K562 (cell line): ENCODE results near the gene TTC4. TPM values are rescaled to one million over a fixed set of nuclear protein-coding genes. Genes with fewer than 3 reads are reported as not detected.

Source experiments
- ATAC-seq: fragments of 200-7000 bp; cut with Tn5 transposase; 3 replicates; pipeline ENCODE4 v1.9.1; 2020; ENCODE audit warnings: moderate library complexity
- BruUV-seq: library from RNA; stranded (reverse); fragments of 400-500 nt; replicated peaks from 2 replicates; lab custom pipeline; 2021; lab: Mats Ljungman, UMichigan
- CTCF ChIA-PET: fragments of 300-600 bp; formaldehyde crosslinking; extraction: SDS; loops from one replicate; lab custom pipeline; 2021; ENCODE audit warnings: low intra/inter-chr PET ratio; lab: Yijun Ruan, JAX
- POLR2A ChIA-PET: fragments of 300-600, 350-650 bp; sonication (Branson Sonifier 250); formaldehyde crosslinking; extraction: SDS; loops from one replicate; lab custom pipeline; 2021; ENCODE audit warnings: antibody characterized with exemption, inconsistent platforms; lab: Yijun Ruan, JAX
- DNase-seq, 4 experiments: peaks; one replicate each; pipeline versions ENCODE4 v3.0.0 to v3.0.0-alpha.2; 2011 to 2018; ENCODE audit warnings: low spot score in 3 of 4, mixed read lengths in 3 of 4; ENCODE audit errors: extremely low read depth in 1 of 4
- FAIRE-seq: peaks from 2 replicates; lab custom pipeline; 2011; peaks lifted over from hg19 to GRCh38; lab: Jason Lieb, UNC
- H2AFZ ChIP-seq: 2 replicates; pipeline ENCODE4 v1.6.0; 2011; ENCODE audit warnings: low read depth, low read length, control low read depth, inconsistent platforms
- H3K27ac ChIP-seq: fragments of 200-600 bp; 3 replicates; pipeline ENCODE4 v1.8.0; 2011; ENCODE audit warnings: low read depth, mild to moderate bottlenecking, control low read depth, inconsistent platforms, low read length, moderate library complexity, mixed read lengths; ENCODE audit errors: extremely low read depth
- H3K27me3 ChIP-seq, 2 experiments: fragments of 300-600 bp in 1 of 2; 2 replicates in 1 of 2; 3 replicates in 1 of 2; pipeline versions ENCODE4 v1.6.0 to v1.8.0; 2011; ENCODE audit warnings: inconsistent platforms in 2 of 2, low read length in 2 of 2, mild to moderate bottlenecking in 1 of 2, mixed read lengths in 1 of 2, moderate library complexity in 1 of 2; ENCODE audit not compliant: control insufficient read depth in 2 of 2, insufficient read depth in 2 of 2
- H3K36me3 ChIP-seq: fragments of 300-600 bp; 3 replicates; pipeline ENCODE4 v1.8.0; 2011; ENCODE audit warnings: mild to moderate bottlenecking, low read length, inconsistent platforms; ENCODE audit not compliant: control insufficient read depth, insufficient read depth
- H3K4me1 ChIP-seq, 2 experiments: fragments of 200-600 bp in 1 of 2; replicated peaks in 1 of 2; 2 replicates in 1 of 2; 3 replicates in 1 of 2; pipeline versions ENCODE4 v1.5.1 to v1.8.0; 2011; ENCODE audit warnings: inconsistent platforms in 2 of 2, low read length in 2 of 2, mild to moderate bottlenecking in 1 of 2, mixed read lengths in 1 of 2, moderate library complexity in 1 of 2; ENCODE audit not compliant: control insufficient read depth in 2 of 2, insufficient read depth in 2 of 2
- H3K4me2 ChIP-seq: 2 replicates; pipeline ENCODE4 v1.6.1; 2011; ENCODE audit warnings: low read length, control low read depth, inconsistent platforms, mixed read lengths; ENCODE audit not compliant: insufficient read depth
- H3K4me3 ChIP-seq: fragments of 200-600 bp; sonication (generic), shearing (Covaris generic); 2 replicates; pipeline ENCODE4 v1.5.1; 2016; ENCODE audit warnings: control low read depth, inconsistent platforms
- H3K79me2 ChIP-seq: fragments of 200-600 bp; 3 replicates; pipeline ENCODE4 v1.8.0; 2011; ENCODE audit warnings: low read length, inconsistent platforms; ENCODE audit not compliant: control insufficient read depth, insufficient read depth
- H3K9ac ChIP-seq, 2 experiments: 2 replicates each; pipeline versions ENCODE4 v1.6.0 to v1.6.1; 2011; ENCODE audit warnings: low read depth in 2 of 2, low read length in 2 of 2, control low read depth in 1 of 2, inconsistent platforms in 1 of 2, mild to moderate bottlenecking in 1 of 2, mixed read lengths in 1 of 2; ENCODE audit not compliant: insufficient read depth in 1 of 2
- H3K9me1 ChIP-seq: one replicate; pipeline ENCODE4 v1.6.0; 2011; ENCODE audit warnings: inconsistent platforms, mild to moderate bottlenecking, low read length, moderate library complexity; ENCODE audit not compliant: control insufficient read depth, insufficient read depth
- H3K9me3 ChIP-seq: replicated peaks from 2 replicates; pipeline ENCODE4 v1.5.1; 2011; ENCODE audit warnings: low read depth, low read length, inconsistent platforms; ENCODE audit not compliant: control insufficient read depth, insufficient read depth
- H4K20me1 ChIP-seq: replicated peaks from 2 replicates; pipeline ENCODE4 v1.6.1; 2011; ENCODE audit warnings: low read length, inconsistent platforms, mixed read lengths; ENCODE audit not compliant: control insufficient read depth, insufficient read depth
- ARID4B ChIP-seq: sonication (generic); formaldehyde crosslinking; IDR thresholded peaks from 2 replicates; pipeline ENCODE4 v1.8.0; 2022; ENCODE audit warnings: mild to moderate bottlenecking, missing genetic modification reagents
- CGGBP1 ChIP-seq: fragments of 250-450 bp; sonication (Bioruptor Pico); IDR thresholded peaks from 2 replicates; pipeline ENCODE4 v1.9.0; 2021; ENCODE audit warnings: mild to moderate bottlenecking
- JUN ChIP-seq, 2 experiments: sonication (generic) in 1 of 2; formaldehyde crosslinking in 1 of 2; IDR thresholded peaks; 2 replicates each; pipeline versions ENCODE4 v1.6.1 to v1.8.0; 2012 to 2022; ENCODE audit warnings: borderline replicate concordance in 2 of 2, mild to moderate bottlenecking in 2 of 2, improper control_type of control experiment in 1 of 2, low read depth in 1 of 2, low read length in 1 of 2, missing genetic modification reagents in 1 of 2
- MBD1 ChIP-seq: fragments of 250-450 bp; sonication (Bioruptor Pico); IDR thresholded peaks from 2 replicates; pipeline ENCODE4 v1.8.0; 2022; ENCODE audit warnings: inconsistent platforms
- NFYB ChIP-seq: IDR thresholded peaks from 2 replicates; pipeline ENCODE4 v1.6.1; 2011; ENCODE audit warnings: mild to moderate bottlenecking, moderate library complexity; ENCODE audit not compliant: insufficient read length; ENCODE audit errors: extremely low read depth
- POLR3G ChIP-seq: IDR thresholded peaks from 2 replicates; pipeline ENCODE4 v1.6.1; 2011; ENCODE audit not compliant: insufficient read length, insufficient replicate concordance; ENCODE audit errors: extremely low read depth
- RNF2 ChIP-seq: sonication (generic); IDR thresholded peaks from 2 replicates; pipeline ENCODE4 v1.6.1; 2016
- SIN3B ChIP-seq: fragments of 450-650 bp; IDR thresholded peaks from 2 replicates; pipeline ENCODE4 v1.6.1; 2017; ENCODE audit warnings: low read depth, mild to moderate bottlenecking, moderate library complexity
- SMARCC2 ChIP-seq: fragments of 450-650 bp; IDR thresholded peaks from 2 replicates; pipeline ENCODE4 v1.6.1; 2017; ENCODE audit warnings: antibody characterized with exemption, moderate library complexity, mild to moderate bottlenecking, low read depth
- TFAM ChIP-seq: fragments of 250-450 bp; sonication (Bioruptor Pico); conservative IDR thresholded peaks from 2 replicates; pipeline ENCODE4 v1.5.0; 2021; ENCODE audit warnings: mild to moderate bottlenecking, moderate library complexity
- THAP7 ChIP-seq: fragments of 250-450 bp; sonication (Bioruptor Pico); IDR thresholded peaks from 2 replicates; pipeline ENCODE4 v1.5.0; 2021
- ZNF512 ChIP-seq: IDR thresholded peaks from 2 replicates; pipeline ENCODE4 v1.6.1; 2016; ENCODE audit warnings: missing genetic modification characterization, missing compliant biosample characterization
- WGBS: fragments of 100-300 bp; shearing (Covaris generic); methylation state at CpG from one replicate; pipeline ENCODE4 v1.1.6; 2016; ENCODE audit warnings: low coverage, mixed read lengths; ENCODE audit not compliant: insufficient coverage; ENCODE audit errors: missing lambda C conversion rate; 5-methylcytosine and 5-hydroxymethylcytosine counted together
- in situ Hi-C: fragments of 300-500 bp; cut with MboI; formaldehyde crosslinking; loops from 4 replicates; pipeline ENCODE4 v1.15.0; 2018; ENCODE audit warnings: inconsistent platforms, mixed read lengths
- intact Hi-C: fragments of 100-400 bp; cut with micrococcal nuclease; formaldehyde crosslinking; loops from 2 replicates; pipeline ENCODE4 v1.14.2; 2022
- polyA plus RNA-seq, 8 experiments: library from polyadenylated mRNA; depleted of rRNA in 4 of 8; stranded (reverse) in 5 of 8; unstranded in 3 of 8; fragments of >200 nt; fragmentation: Nextera tagmentation in 2 of 8; fragmentation: Illumina TruSeq in 1 of 8; extraction: Ambion mirVana in 2 of 8; extraction: Trizol in 1 of 8; gene quantifications; 2 replicates each; pipeline versions ENCODE4 v1.2.1 to v1.2.3, GENCODE V29; 2011 to 2014; ENCODE audit warnings: inconsistent platforms in 1 of 8, missing spikeins in 1 of 8
- total RNA-seq, 7 experiments: library from RNA; depleted of rRNA in 6 of 7; stranded (reverse); fragments of >200 nt in 6 of 7; fragmentation: Illumina TruSeq in 2 of 7; extraction: Trizol in 2 of 7; gene quantifications; 2 replicates each; pipeline versions ENCODE4 v1.2.1 to v1.2.3, GENCODE V29; 2011 to 2021; ENCODE audit warnings: low replicate concordance in 1 of 7

TTC4 gene
- total and polyA plus RNA-seq, 9 of the 15 experiments (the other 6 are each of a cell fraction or from before 2014, with no cell fraction given) = 36.3 to 111 (median 54.1) TPM

GRCh38 chr1:54754486-54755285, 39.0 kb downstream of the TTC4 start:
- in situ Hi-C loops = no loop called here
- Histone ChIP-seq H4K20me1 (0 out of 2 replicates have a peak, but pooled peaks cover 3% of the 10 kb centered on the region), H3K79me2 (no peaks in the 10 kb centered on the region), H3K9me3 (no peaks in the 10 kb centered on the region), H3K36me3 (peaks cover 24% of the 10 kb centered on the region; the same call in 2 of the 3 replicates), H3K4me3 (no peak overlapping the region), H3K27ac (no peak overlapping the region), H3K27me3 (peaks cover 0 to 2% of the 10 kb centered on the region in 2 experiments; a peak in 3 of 5 replicates), H3K4me1 (peaks cover 0 to 14% of the 10 kb centered on the region in 2 experiments; a peak in 2 of 5 replicates), H3K9me1 (peaks cover 4% of the 10 kb centered on the region), H3K9ac (no peak overlapping the region; a peak in 1 of 4 replicates), H3K4me2 (no peak overlapping the region), H2AFZ (no peak overlapping the region)
- DNase-seq = no peak
- no TSS peak for BruUV-seq
- no peak for ATAC-seq
- CTCF ChIA-PET = no interaction called here
- no peak for FAIRE-seq
- intact Hi-C loops = no loop called here
- 46% methylated on average over 19 of the region's 25 CpGs for WGBS
- POLR2A ChIA-PET = no interaction called here
- TF ChIP-seq CGGBP1 (CRISPR knock-in tag) = no peak
- TF ChIP-seq RNF2 = no peak
- no peak for TF ChIP-seq JUN (IDR thresholded peaks at IDR 0.05; ENCODE audit: borderline replicate concordance, low read depth, low read length)
- no peak for TF ChIP-seq JUN (CRISPR knock-in tag; IDR thresholded peaks at IDR 0.05; ENCODE audit: borderline replicate concordance)
- TF ChIP-seq MBD1 (CRISPR knock-in tag) = no peak
- TF ChIP-seq POLR3G = no peak
- TF ChIP-seq TFAM (CRISPR knock-in tag) = no peak
- no peak for TF ChIP-seq SMARCC2
- TF ChIP-seq ARID4B (CRISPR knock-in tag) = no peak
- TF ChIP-seq SIN3B = no peak
- TF ChIP-seq NFYB = no peak
- TF ChIP-seq THAP7 = no peak
- no peak for TF ChIP-seq ZNF512 (tag)
